Stimulated activated CD8-positive, alpha-beta memory T cell treated with anti-CD3 and anti-CD28 coated beads, Interleukin-4, amount 100 ng/mL, for 48 hours (primary cell): ENCODE data around the gene PSIP1.
"Not testable (repeated sequence)": the region's sequence is repeated elsewhere in the genome, so short reads cannot be mapped to it uniquely, and the experiment has no call there.

Experiments
- DNase-seq: peaks from one replicate; pipeline ENCODE4 v3.0.0-alpha.2; 2020

The PSIP1 gene

DNA sequence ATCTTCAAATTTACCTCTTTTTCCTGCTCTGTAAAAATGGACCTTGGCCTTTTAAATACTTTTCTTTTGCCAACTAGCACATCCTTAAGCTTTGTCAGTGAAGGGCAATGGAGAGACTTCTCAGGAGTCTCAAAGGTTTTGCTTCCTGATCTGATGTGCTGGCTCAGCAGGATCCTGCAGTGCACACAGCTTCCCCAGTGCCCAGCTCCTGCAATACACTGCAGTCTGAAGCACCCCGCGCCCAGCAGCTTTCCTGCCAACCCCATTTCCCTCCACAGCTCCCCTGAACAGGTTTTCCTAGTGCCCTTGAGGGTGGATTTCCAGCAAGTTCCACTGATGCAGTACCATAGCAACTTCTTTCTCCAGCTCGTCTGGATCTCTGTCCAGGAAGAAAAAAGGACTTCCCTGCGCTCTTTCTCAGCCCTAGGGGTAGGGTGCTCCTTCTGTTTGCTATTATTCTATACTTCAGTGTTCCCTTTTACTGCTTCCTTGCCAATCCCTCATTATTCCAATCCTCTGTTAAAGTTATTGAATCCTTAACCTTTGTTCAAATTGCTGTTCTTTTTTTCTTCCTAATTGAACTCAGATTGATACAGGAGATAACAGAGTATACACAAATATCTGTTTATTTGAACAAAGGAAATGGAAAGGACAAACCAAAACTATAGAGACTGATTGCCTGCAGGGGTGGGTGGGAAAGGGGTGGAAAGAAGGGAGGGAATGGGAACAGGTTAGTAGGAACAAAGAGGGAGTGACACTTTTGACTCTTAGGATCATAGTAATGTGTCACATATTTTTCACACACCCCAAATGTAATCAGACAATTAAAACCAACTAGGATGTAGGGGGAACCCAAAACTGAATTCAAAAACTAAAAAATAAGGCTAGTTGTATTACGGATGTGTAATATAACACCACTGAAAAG lies 79.6 kb downstream of the PSIP1 start:
- no peak for DNase-seq

GRCh38 chr9:15427702-15428101 lies 83.1 kb downstream of the PSIP1 start:
- not testable (repeated sequence) for DNase-seq

DNA sequence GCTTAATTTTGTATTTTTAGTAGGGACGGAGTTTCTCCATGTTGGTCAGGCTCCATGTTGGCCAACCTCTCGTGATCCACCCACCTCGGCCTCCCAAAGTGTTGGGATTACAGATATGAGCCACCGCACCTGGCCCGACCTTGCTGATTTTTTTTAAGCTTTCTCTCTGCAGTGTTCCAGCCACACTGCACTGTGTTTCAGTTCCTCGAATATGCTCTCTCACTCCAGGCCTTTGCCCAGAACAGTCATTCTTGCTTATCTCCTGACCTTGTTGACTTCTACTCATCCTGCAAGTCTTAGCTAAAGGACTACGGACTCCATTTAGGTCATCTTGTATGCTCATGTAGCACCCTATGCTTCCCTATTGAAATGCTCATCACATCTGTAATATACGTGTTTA lies 84.8 kb downstream of the PSIP1 start:
- no peak for DNase-seq

DNA sequence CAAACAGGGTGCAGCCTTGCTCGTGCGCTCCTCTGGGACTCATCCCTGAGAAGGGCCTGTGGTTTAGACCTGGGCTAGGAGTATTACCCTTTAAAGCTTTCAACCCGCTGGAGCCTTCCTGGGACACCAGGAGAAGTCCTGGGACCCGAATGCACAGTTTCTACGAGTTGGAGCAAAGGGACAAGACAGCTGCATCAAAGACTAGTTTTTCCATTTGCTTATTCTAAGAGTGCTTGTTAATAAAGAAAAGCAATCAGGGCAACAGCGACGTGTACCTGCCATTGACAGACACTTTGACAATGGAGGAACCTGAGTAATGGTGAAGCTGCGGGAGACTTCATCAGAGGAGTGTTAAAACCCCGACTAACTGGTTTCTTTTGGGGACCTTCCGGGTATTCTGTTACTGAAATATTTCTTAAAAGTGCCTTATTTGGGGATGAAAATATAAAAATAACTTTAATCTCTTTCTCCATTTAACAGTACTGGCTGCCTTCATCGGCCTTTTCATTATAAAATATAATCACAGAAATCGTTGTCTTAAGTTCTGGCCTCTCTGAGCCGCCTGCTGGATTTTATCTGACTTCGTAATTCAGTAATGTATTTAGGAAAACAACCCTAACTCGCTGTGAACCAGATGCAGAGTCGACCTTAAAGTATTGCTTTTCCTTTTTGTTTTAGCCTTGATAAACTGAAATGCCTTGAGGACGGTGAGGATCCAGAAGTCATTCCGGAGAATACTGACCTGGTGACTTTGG lies 87.4 kb downstream of the PSIP1 start:
- no peak for DNase-seq

DNA sequence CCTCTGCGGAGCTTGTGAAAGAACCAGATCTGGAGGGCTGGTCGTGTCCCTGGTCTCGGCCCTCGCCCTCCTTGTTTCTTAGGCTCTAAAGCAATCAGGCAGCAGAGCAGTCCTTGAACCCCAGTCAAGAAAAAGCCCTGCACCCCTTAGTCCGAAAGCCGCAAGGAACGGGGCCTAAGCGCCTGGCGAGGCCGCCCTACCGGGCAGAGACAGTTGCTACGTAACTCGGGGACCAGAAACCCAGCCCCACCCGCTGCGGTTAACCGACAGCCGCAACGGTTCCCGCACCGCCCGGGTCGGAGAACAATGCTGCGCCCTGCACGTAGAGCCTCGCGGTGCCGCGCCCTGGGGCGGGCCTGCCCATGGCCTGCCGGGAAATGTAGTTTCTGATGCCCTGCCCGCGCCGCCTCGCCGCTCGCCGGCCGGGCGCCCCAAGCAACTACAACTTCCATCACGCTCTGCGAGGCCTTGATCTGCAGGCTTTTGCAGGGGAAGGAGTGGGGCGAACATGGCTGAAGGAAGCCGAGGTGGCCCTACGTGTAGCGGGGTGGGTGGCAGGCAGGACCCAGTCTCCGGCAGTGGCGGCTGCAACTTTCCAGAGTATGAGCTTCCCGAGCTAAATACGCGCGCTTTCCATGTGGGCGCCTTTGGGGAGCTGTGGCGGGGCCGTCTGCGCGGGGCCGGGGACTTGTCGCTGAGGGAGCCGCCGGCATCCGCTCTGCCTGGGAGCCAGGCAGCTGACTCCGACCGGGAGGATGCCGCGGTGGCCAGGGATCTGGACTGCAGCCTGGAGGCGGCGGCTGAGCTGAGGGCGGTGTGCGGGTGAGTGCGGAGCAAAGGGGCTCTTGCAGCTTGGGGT lies 88.2 kb downstream of the PSIP1 start, which contains the start of gene SNAPC3:
TSS of gene SNAPC3 (plus strand) at position 505 of the 859 bp plus-strand sequence. CDS start at position 509, 4 bp downstream.
- DNase-seq, result peak; percentile 96

DNA sequence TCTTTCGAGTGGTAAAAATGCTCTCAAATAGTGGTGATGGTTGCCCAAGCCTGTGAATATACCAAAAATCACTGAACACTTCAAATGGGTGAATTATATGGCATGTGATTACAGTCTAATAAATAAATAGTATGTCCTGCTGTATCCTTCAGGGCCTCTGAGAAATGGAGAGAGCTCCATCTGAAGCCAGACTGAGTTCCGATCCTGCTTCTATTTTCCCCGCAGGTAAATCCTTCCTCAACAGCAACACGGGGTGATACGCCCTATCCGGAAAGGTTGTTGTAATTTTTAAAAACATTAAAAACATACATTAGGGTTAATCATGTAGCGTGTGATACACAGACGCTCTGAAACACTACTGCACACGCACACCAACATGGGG lies 88.8 kb downstream of the PSIP1 start:
- no peak for DNase-seq

DNA sequence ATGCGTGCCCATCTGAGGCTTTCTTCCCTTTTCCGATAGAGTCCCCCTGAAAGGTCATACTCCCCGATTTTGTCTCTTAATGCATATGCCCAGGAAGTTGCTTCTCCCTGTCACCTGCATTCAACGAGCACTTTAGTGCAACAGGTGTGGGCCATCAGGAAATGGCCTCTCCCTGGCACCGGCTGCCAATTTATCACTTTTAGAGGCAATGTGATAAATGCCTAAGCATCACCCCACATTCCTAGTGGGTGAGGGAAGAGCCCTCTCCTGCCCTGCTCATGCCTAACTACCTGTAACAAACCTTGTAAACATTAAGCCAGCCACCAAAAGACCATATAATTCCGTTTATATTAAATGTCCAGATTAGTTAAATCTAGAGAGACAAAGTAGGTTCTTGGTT lies 89.2 kb downstream of the PSIP1 start:
- DNase-seq, result no peak

DNA sequence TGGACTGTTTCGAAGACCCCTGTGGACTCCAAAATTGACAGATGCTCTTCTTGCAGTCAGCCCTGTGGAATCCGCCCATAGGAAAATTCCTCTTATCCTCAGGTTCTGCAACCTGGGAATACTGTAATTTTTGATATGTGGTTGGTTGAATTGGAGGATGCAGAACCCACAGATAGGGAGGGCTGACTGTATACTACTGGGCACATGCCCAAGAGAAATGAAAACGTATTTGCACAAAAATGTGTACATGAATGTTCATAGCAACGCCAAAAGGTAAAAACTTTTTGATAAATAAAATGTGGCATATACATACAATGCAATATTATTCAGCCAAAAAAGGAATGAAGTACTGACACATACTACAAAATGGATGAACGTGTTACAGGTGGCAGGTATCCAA lies 90.0 kb downstream of the PSIP1 start:
- no peak for DNase-seq

DNA sequence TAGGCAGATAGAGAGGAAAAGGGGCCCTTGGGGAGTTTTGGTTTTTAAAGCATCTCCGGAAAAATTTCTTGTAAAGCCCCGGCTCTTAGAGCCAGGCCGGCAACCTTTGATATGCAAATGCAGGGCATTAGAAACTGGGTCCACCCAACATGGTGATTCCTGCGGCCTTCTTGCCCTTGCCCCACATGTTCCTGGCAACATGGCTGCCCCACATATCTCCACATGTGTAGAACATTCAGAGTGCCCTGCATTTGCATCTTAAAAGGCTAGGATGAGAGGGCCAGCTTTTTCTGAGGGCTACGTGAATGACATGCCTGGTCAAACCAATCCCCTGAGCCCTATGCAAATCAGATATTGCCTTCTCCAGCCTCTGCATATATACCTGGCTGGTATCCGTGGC lies 93.1 kb downstream of the PSIP1 start:
- DNase-seq, result no peak

- peak; percentile 51 for DNase-seq
Measured at GRCh38 chr9:15416880-15417279, 93.9 kb downstream of the PSIP1 start.
